PC-3 (cell line): ENCODE measurements around the gene PIM1.

Experiments used
- EZH2 ChIP-seq: fragments of 300-600 bp; sonication (generic); IDR thresholded peaks from one replicate; pipeline ENCODE4 v1.6.1; 2017; ENCODE audit warnings: antibody characterized with exemption, mild to moderate bottlenecking, low read length; ENCODE audit not compliant: unreplicated experiment
- TF ChIP-seq, protein P1 (sequence below): fragments of 300-600 bp; sonication (generic); conservative IDR thresholded peaks from 2 replicates; pipeline ENCODE4 v1.5.1; 2017; ENCODE audit warnings: antibody characterized with exemption, low read depth, mild to moderate bottlenecking, low read length

GRCh38 chr6:37218061-37218460 lies 48.1 kb downstream of the PIM1 start:
- TF ChIP-seq, protein P1, sequence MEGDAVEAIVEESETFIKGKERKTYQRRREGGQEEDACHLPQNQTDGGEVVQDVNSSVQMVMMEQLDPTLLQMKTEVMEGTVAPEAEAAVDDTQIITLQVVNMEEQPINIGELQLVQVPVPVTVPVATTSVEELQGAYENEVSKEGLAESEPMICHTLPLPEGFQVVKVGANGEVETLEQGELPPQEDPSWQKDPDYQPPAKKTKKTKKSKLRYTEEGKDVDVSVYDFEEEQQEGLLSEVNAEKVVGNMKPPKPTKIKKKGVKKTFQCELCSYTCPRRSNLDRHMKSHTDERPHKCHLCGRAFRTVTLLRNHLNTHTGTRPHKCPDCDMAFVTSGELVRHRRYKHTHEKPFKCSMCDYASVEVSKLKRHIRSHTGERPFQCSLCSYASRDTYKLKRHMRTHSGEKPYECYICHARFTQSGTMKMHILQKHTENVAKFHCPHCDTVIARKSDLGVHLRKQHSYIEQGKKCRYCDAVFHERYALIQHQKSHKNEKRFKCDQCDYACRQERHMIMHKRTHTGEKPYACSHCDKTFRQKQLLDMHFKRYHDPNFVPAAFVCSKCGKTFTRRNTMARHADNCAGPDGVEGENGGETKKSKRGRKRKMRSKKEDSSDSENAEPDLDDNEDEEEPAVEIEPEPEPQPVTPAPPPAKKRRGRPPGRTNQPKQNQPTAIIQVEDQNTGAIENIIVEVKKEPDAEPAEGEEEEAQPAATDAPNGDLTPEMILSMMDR = no peak
- no peak for TF ChIP-seq EZH2
